B cell (primary cell): Measurements from ENCODE around the gene TMEM147. TPM values are rescaled to one million over a fixed set of nuclear protein-coding genes. Genes with fewer than 3 reads are reported as not detected.

Experiments used
- ATAC-seq: fragments of 200-7000 bp; cut with Tn5 transposase; one replicate; pipeline ENCODE4 v1.10.0; 2021; ENCODE audit warnings: low read depth, mild to moderate bottlenecking, moderate number of reproducible peaks, moderate library complexity
- CTCF ChIA-PET: fragments of 350-600 bp; sonication (Branson Sonifier 250); formaldehyde crosslinking; loops from one replicate; lab custom pipeline; 2021; ENCODE audit warnings: antibody characterized with exemption, inconsistent platforms; lab: Charles Lee
- POLR2A ChIA-PET: fragments of 350-600 bp; sonication (Branson Sonifier 250); formaldehyde crosslinking; loops from one replicate; lab custom pipeline; 2021; ENCODE audit warnings: antibody characterized with exemption; lab: Charles Lee
- DNase-seq: peaks from one replicate; pipeline ENCODE4 v3.0.0; 2013
- H2AFZ ChIP-seq: 2 replicates; pipeline ENCODE4 v1.6.1; 2012; ENCODE audit warnings: mild to moderate bottlenecking, low read depth, low read length; ENCODE audit not compliant: insufficient read depth, poor library complexity, severe bottlenecking
- H3K27ac ChIP-seq, 2 donors: 1 replicate in 1 of 2; 2 replicates in 1 of 2; pipeline ENCODE4 v1.5.1; 2012 to 2013; ENCODE audit warnings: low read length in 2 of 2, mild to moderate bottlenecking in 2 of 2, moderate library complexity in 1 of 2
- H3K27me3 ChIP-seq, 4 experiments: fragments of 200-600 bp in 1 of 4; sonication (generic) in 1 of 4; replicated peaks in 1 of 4; 1 replicate in 2 of 4; 2 replicates in 2 of 4; pipeline versions ENCODE4 v1.6.1 to v1.7.0; 2013 to 2016; ENCODE audit warnings: low read length in 3 of 4, mild to moderate bottlenecking in 2 of 4, mixed read lengths in 1 of 4, moderate library complexity in 1 of 4; ENCODE audit not compliant: insufficient read depth in 4 of 4, control insufficient read depth in 3 of 4; ENCODE audit errors: control extremely low read depth in 1 of 4
- H3K36me3 ChIP-seq, 2 experiments: replicated peaks in 1 of 2; 1 replicate in 1 of 2; 2 replicates in 1 of 2; pipeline versions ENCODE4 v1.6.1 to v1.7.1; 2013; ENCODE audit warnings: low read length in 1 of 2; ENCODE audit not compliant: insufficient read depth in 2 of 2, control insufficient read depth in 1 of 2; ENCODE audit errors: control extremely low read depth in 1 of 2, extremely low read depth in 1 of 2
- H3K4me1 ChIP-seq, 2 donors: fragments of 200-600 bp in 1 of 2; sonication (generic) in 1 of 2; 1 replicate in 1 of 2; 2 replicates in 1 of 2; pipeline versions ENCODE4 v1.5.1 to v1.6.1; 2013 to 2017; ENCODE audit warnings: low read length in 2 of 2; ENCODE audit not compliant: control insufficient read depth in 2 of 2, insufficient read depth in 2 of 2
- H3K4me2 ChIP-seq: replicated peaks from 2 replicates; pipeline ENCODE3; 2012; ENCODE audit warnings: mild to moderate bottlenecking, low read depth, low read length; ENCODE audit not compliant: poor library complexity, severe bottlenecking
- H3K4me3 ChIP-seq, 5 experiments: fragments of 200-600 bp in 1 of 5; sonication (generic) in 1 of 5; 1 replicate in 3 of 5; 2 replicates in 2 of 5; pipeline versions ENCODE4 v1.5.1 to v1.7.0; 2011 to 2016; ENCODE audit warnings: low read length in 4 of 5, mild to moderate bottlenecking in 4 of 5, low read depth in 2 of 5, control low read depth in 1 of 5, moderate library complexity in 1 of 5; ENCODE audit not compliant: insufficient read depth in 1 of 5; ENCODE audit errors: control extremely low read depth in 1 of 5, extremely low read depth in 1 of 5
- H3K79me2 ChIP-seq: fragments of 200-600 bp; sonication (generic); one replicate; pipeline ENCODE4 v1.6.0; 2016; ENCODE audit warnings: low read length; ENCODE audit not compliant: control insufficient read depth, insufficient read depth
- H3K9ac ChIP-seq: fragments of 200-600 bp; sonication (generic); 2 replicates; pipeline ENCODE4 v1.6.1; 2017; ENCODE audit warnings: mild to moderate bottlenecking, low read length, moderate library complexity
- H3K9me3 ChIP-seq, 3 donors: one replicate each; pipeline versions ENCODE4 v1.6.1 to v1.7.1; 2013; ENCODE audit warnings: low read length in 2 of 3; ENCODE audit not compliant: control insufficient read depth in 2 of 3, insufficient read depth in 1 of 3; ENCODE audit errors: control extremely low read depth in 1 of 3
- H4K20me1 ChIP-seq: 2 replicates; pipeline ENCODE4 v1.6.0; 2012; ENCODE audit warnings: mild to moderate bottlenecking, low read length; ENCODE audit not compliant: insufficient read depth, control insufficient read depth, poor library complexity, severe bottlenecking
- H3K27ac Mint-ChIP-seq: one replicate; pipeline ENCODE4 v1.8.0; 2021; ENCODE audit warnings: mixed read lengths
- H3K27me3 Mint-ChIP-seq: one replicate; pipeline ENCODE4 v1.8.0; 2021; ENCODE audit warnings: mixed read lengths
- H3K4me1 Mint-ChIP-seq: one replicate; pipeline ENCODE4 v1.8.0; 2021; ENCODE audit warnings: mixed read lengths
- H3K4me3 Mint-ChIP-seq: one replicate; pipeline ENCODE4 v1.8.0; 2021; ENCODE audit warnings: mixed read lengths
- H3K9me3 Mint-ChIP-seq: one replicate; pipeline ENCODE4 v1.8.0; 2022; ENCODE audit warnings: mixed read lengths; ENCODE audit not compliant: insufficient read depth
- CTCF ChIP-seq: fragments of 200-600 bp; IDR thresholded peaks from one replicate; pipeline ENCODE4 v1.8.0; 2022; ENCODE audit warnings: antibody characterized with exemption, mild to moderate bottlenecking
- EZH2 ChIP-seq: IDR thresholded peaks from 2 replicates; pipeline ENCODE4 v1.6.1; 2012; ENCODE audit warnings: borderline replicate concordance, low read depth, mild to moderate bottlenecking, moderate library complexity, low read length; ENCODE audit not compliant: insufficient read depth, poor library complexity, severe bottlenecking
- WGBS: methylation state at CpG from one replicate; pipeline ENCODE4 v1.1.5; 2013; ENCODE audit warnings: missing lambda C conversion rate; ENCODE audit not compliant: insufficient coverage; 5-methylcytosine and 5-hydroxymethylcytosine counted together
- intact Hi-C: fragments of 100-400 bp; cut with micrococcal nuclease; formaldehyde crosslinking; loops from one replicate; pipeline ENCODE4 v1.10.0; 2022
- polyA plus RNA-seq: library from polyadenylated mRNA; depleted of rRNA; stranded (reverse); fragments of >200 nt; gene quantifications from 2 replicates; pipeline ENCODE4 v1.2.3, GENCODE V29; 2012
- total RNA-seq, 2 donors: library from RNA; stranded (reverse); fragments of 120-200 nt in 1 of 2; gene quantifications; 1 replicate in 1 of 2; 2 replicates in 1 of 2; pipeline versions ENCODE4 v1.2.3 to v1.2.4, GENCODE V29; 2013 to 2022

Gene TMEM147
- total and polyA plus RNA-seq, 2 donors (not counting 1 experiment from before 2014, with no cell fraction given): 39.8 to 68.9 TPM

GRCh38 chr19:35582760-35583159 lies 37.3 kb downstream of the TMEM147 start:
- no peak for TF ChIP-seq EZH2
- TF ChIP-seq CTCF: no peak
- Histone ChIP-seq H2AFZ (no peak overlapping the region), H3K36me3 (no peaks in the 10 kb centered on the region), H3K4me3 (no peak overlapping the region), H3K27ac (no peak overlapping the region), H3K9me3 (peaks cover 0 to 13% (median 0%) of the 10 kb centered on the region in 3 donors), H4K20me1 (no peaks in the 10 kb centered on the region), H3K27me3 (peaks cover 0 to 20% (median 0%) of the 10 kb centered on the region in 4 experiments), H3K4me2 (no peak overlapping the region), H3K9ac (no peak overlapping the region), H3K4me1 (no peaks in the 10 kb centered on the region), H3K79me2 (no peaks in the 10 kb centered on the region)
- H3K27ac Mint-ChIP-seq: no peak overlapping the region
- ChIA-PET POLR2A (no interaction called here), CTCF (no interaction called here)
- H3K4me1 Mint-ChIP-seq: no peaks in the 10 kb centered on the region
- no peak for DNase-seq
- intact Hi-C loops: no loop called here
- H3K9me3 Mint-ChIP-seq: no peaks in the 10 kb centered on the region
- H3K27me3 Mint-ChIP-seq: peaks cover 30% of the 10 kb centered on the region
- no peak overlapping the region for H3K4me3 Mint-ChIP-seq
- WGBS: no CpG with 5 or more reads among the region's 1 CpG
- ATAC-seq: no peak

- intact Hi-C loops: no loop called here
- Histone ChIP-seq H2AFZ (no peak within 1 kb of the TSS), H3K4me3 (no peak within 1 kb of the TSS), H3K36me3 (no peaks in the 10 kb centered on the region), H3K27me3 (peaks cover 0 to 17% (median 0%) of the 10 kb centered on the region in 4 experiments), H4K20me1 (no peaks in the 10 kb centered on the region), H3K9me3 (peaks cover 0 to 9% (median 0%) of the 10 kb centered on the region in 3 donors), H3K9ac (no peak within 1 kb of the TSS), H3K27ac (no peak within 1 kb of the TSS), H3K79me2 (no peaks in the 10 kb centered on the region), H3K4me1 (no peaks in the 10 kb centered on the region), H3K4me2 (no peak within 1 kb of the TSS)
- H3K4me1 Mint-ChIP-seq: no peaks in the 10 kb centered on the region
- WGBS: 27% methylated on average over 7 of the region's 16 CpGs
- H3K27me3 Mint-ChIP-seq: peaks cover 26% of the 10 kb centered on the region
- DNase-seq: no peak
- ChIA-PET CTCF (no interaction called here), POLR2A (no interaction called here)
- ATAC-seq: no peak
- no peak within 1 kb of the TSS for H3K27ac Mint-ChIP-seq
- no peaks in the 10 kb centered on the region for H3K9me3 Mint-ChIP-seq
- H3K4me3 Mint-ChIP-seq: no peak within 1 kb of the TSS
- TF ChIP-seq EZH2: no peak
- no peak for TF ChIP-seq CTCF
Measured at GRCh38 chr19:35585848-35586247, 40.4 kb downstream of the TMEM147 start, which contains the start of gene PMIS2. TSS of gene PMIS2 (plus strand) at chr19:35586173. CDS start at chr19:35586260, 87 bp downstream.
